HepG2 (cell line): ENCODE measurements around the gene FOSL2. TPM values are rescaled to one million over a fixed set of nuclear protein-coding genes. Genes with fewer than 3 reads are reported as not detected.

Experiments
- ADNP ChIP-seq: sonication (generic); formaldehyde crosslinking; IDR thresholded peaks from 2 replicates; pipeline ENCODE4 v1.4.0; 2020; ENCODE audit warnings: missing genetic modification reagents
- BHLHE40 ChIP-seq: IDR thresholded peaks from 2 replicates; pipeline ENCODE4 v1.6.1; 2011; ENCODE audit warnings: low read length, improper control_type of control experiment
- ESRRA ChIP-seq: sonication (generic); formaldehyde crosslinking; IDR thresholded peaks from 2 replicates; pipeline ENCODE4 v1.5.1; 2020; ENCODE audit warnings: mild to moderate bottlenecking, low read depth, missing genetic modification reagents
- FOXK2 ChIP-seq: fragments of 450-650 bp; IDR thresholded peaks from 2 replicates; pipeline ENCODE4 v1.6.1; 2016
- HDAC2 ChIP-seq: sonication (generic); formaldehyde crosslinking; IDR thresholded peaks from 2 replicates; pipeline ENCODE4 v1.4.0; 2020; ENCODE audit warnings: missing genetic modification reagents
- IRF2 ChIP-seq: IDR thresholded peaks from 2 replicates; pipeline ENCODE4 v1.6.1; 2018; ENCODE audit warnings: missing genetic modification reagents, missing compliant biosample characterization
- NRL ChIP-seq: sonication (generic); formaldehyde crosslinking; IDR thresholded peaks from 2 replicates; pipeline ENCODE4 v1.5.0; 2020; ENCODE audit warnings: missing genetic modification reagents, mild to moderate bottlenecking, moderate library complexity, borderline replicate concordance
- RCOR2 ChIP-seq: IDR thresholded peaks from 2 replicates; pipeline ENCODE4 v1.6.1; 2016; ENCODE audit warnings: missing biosample characterization, missing genetic modification reagents
- RFXANK ChIP-seq: IDR thresholded peaks from 2 replicates; pipeline ENCODE4 v1.6.1; 2016
- STAT5B ChIP-seq: sonication (generic); formaldehyde crosslinking; IDR thresholded peaks from 2 replicates; pipeline ENCODE4 v1.4.0; 2020; ENCODE audit warnings: missing genetic modification reagents
- ZMAT3 ChIP-seq: sonication (generic); formaldehyde crosslinking; conservative IDR thresholded peaks from 2 replicates; pipeline ENCODE4 v1.7.0; 2021; ENCODE audit warnings: missing genetic modification reagents
- ZNF34 ChIP-seq: sonication (generic); formaldehyde crosslinking; IDR thresholded peaks from 2 replicates; pipeline ENCODE4 v1.4.0; 2020; ENCODE audit warnings: mild to moderate bottlenecking, missing genetic modification reagents, borderline replicate concordance
- ZNF354B ChIP-seq: sonication (generic); formaldehyde crosslinking; IDR thresholded peaks from 2 replicates; pipeline ENCODE4 v1.8.0; 2022; ENCODE audit warnings: mild to moderate bottlenecking, missing genetic modification reagents
- ZNF619 ChIP-seq: sonication (generic); formaldehyde crosslinking; IDR thresholded peaks from 2 replicates; pipeline ENCODE4 v1.4.0; 2020; ENCODE audit warnings: mild to moderate bottlenecking, missing genetic modification reagents
- ZNF720 ChIP-seq: sonication (generic); formaldehyde crosslinking; IDR thresholded peaks from 2 replicates; pipeline ENCODE4 v1.4.0; 2020; ENCODE audit warnings: missing genetic modification reagents
- polyA plus RNA-seq, 8 experiments: library from polyadenylated mRNA; depleted of rRNA in 3 of 8; stranded (reverse) in 7 of 8; unstranded in 1 of 8; fragments of >200 nt; fragmentation: Illumina TruSeq in 4 of 8; extraction: Trizol in 4 of 8; gene quantifications; 2 replicates each; pipeline versions ENCODE4 v1.2.1 to v1.2.3, GENCODE V29; 2011 to 2016; ENCODE audit warnings: low read depth in 4 of 8, missing spikeins in 1 of 8, mixed read lengths in 1 of 8; ENCODE audit not compliant: insufficient read depth in 1 of 8
- total RNA-seq, 5 experiments: library from RNA; depleted of rRNA; stranded (reverse); fragments of >200 nt; fragmentation: Illumina TruSeq; extraction: Trizol; gene quantifications; 2 replicates each; pipeline ENCODE4 v1.2.3, GENCODE V29; 2016; ENCODE audit warnings: low read depth in 1 of 5
- TF ChIP-seq, protein P1 (sequence below): sonication (generic); formaldehyde crosslinking; IDR thresholded peaks from 2 replicates; pipeline ENCODE4 v1.8.0; 2022; ENCODE audit warnings: missing genetic modification reagents, low read depth, mild to moderate bottlenecking, borderline replicate concordance
- TF ChIP-seq, protein P2 (sequence below): sonication (generic); formaldehyde crosslinking; conservative IDR thresholded peaks from 2 replicates; pipeline ENCODE4 v1.4.0; 2020; ENCODE audit warnings: missing genetic modification reagents
- TF ChIP-seq, protein P3 (sequence below): sonication (generic); formaldehyde crosslinking; IDR thresholded peaks from 2 replicates; pipeline ENCODE4 v1.4.0; 2020; ENCODE audit warnings: missing genetic modification reagents, borderline replicate concordance
- TF ChIP-seq, protein P4 (sequence below): sonication (generic); formaldehyde crosslinking; IDR thresholded peaks from 2 replicates; pipeline ENCODE4 v1.5.1; 2020; ENCODE audit warnings: missing genetic modification reagents, mild to moderate bottlenecking, borderline replicate concordance
- TF ChIP-seq, protein P5 (sequence below): sonication (generic); formaldehyde crosslinking; IDR thresholded peaks from 2 replicates; pipeline ENCODE4 v1.4.0; 2020; ENCODE audit warnings: missing genetic modification reagents

FOSL2 gene
- total and polyA plus RNA-seq, 2 of the 13 experiments (the other 11 are each of a cell fraction or from before 2014, with no cell fraction given): 3.4 to 18.1 TPM

DNA sequence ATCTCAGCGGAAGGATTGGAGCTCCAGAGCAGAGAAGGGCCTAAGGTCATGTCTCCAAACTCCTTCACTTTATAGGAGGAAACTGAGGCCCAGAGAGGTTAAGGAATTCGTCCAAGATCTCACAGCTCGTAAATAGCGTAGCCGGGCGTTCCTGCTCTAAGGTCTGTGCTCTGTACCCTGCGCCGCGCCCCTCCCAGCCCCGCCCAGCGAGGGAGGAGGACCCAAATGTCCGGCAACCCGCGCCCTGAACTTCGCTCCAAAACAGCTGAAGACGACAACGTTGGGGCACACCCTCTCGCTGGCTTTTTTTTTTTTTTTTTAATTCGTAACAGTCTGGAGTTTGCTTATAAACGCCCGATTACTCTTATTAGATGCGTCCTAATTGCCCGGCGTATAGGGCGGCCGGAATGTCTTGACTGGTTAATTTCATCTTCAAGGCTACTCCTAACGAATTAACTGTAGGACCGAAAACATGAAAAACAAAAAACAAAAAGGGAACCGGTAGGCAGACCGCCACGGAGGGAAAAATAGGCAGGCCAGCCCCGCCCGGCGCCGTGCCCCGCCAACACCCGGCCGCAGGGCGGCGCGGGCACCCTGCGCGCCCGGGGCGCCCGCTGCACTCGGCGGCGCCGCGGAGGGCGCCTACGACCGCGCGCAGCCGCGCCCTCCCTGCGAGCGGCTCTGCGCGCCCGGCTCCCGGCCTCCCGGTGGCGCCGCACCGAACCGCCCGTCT is 928 bp upstream of the FOSL2 start (continued):
- TF ChIP-seq NRL (CRISPR knock-in tag) (no peak), ESRRA (CRISPR knock-in tag) (0 out of 2 replicates have a peak, but pooled peaks have one; percentile 34), HDAC2 (peak; percentile 57; the same call in 1 of the 2 replicates), RCOR2 (CRISPR knock-in tag) (peak; percentile 87; the same call in 1 of the 2 replicates), ZNF34 (CRISPR knock-in tag) (peak; percentile 19; the same call in 1 of the 2 replicates), ADNP (CRISPR knock-in tag) (peak; percentile 29; the same call in 1 of the 2 replicates), ZNF619 (CRISPR knock-in tag) (no peak), ZNF720 (CRISPR knock-in tag) (0 out of 2 replicates have a peak, but pooled peaks have one; percentile 86), IRF2 (CRISPR knock-in tag) (peak; percentile 47; the same call in 1 of the 2 replicates), STAT5B (CRISPR knock-in tag) (no peak), ZMAT3 (CRISPR knock-in tag) (0 out of 2 replicates have a peak, but pooled peaks have one; percentile 18), RFXANK (no peak), FOXK2 (no peak), ZNF354B (CRISPR knock-in tag) (no peak), BHLHE40 (no peak)
- TF ChIP-seq, protein P1, sequence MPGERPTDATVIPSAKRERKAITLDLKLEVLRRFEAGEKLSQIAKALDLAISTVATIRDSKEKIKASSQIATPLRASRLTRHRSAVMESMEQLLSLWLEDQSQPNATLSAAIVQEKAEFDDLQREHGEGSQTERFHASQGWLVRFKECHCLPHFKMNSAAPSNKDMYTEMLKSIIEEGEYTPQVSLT (CRISPR knock-in tag): 0 out of 2 replicates have a peak, but pooled peaks have one; percentile 45
- TF ChIP-seq, protein P2, sequence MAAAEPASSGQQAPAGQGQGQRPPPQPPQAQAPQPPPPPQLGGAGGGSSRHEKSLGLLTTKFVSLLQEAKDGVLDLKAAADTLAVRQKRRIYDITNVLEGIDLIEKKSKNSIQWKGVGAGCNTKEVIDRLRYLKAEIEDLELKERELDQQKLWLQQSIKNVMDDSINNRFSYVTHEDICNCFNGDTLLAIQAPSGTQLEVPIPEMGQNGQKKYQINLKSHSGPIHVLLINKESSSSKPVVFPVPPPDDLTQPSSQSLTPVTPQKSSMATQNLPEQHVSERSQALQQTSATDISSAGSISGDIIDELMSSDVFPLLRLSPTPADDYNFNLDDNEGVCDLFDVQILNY (CRISPR knock-in tag): no peak
- TF ChIP-seq, protein P3, sequence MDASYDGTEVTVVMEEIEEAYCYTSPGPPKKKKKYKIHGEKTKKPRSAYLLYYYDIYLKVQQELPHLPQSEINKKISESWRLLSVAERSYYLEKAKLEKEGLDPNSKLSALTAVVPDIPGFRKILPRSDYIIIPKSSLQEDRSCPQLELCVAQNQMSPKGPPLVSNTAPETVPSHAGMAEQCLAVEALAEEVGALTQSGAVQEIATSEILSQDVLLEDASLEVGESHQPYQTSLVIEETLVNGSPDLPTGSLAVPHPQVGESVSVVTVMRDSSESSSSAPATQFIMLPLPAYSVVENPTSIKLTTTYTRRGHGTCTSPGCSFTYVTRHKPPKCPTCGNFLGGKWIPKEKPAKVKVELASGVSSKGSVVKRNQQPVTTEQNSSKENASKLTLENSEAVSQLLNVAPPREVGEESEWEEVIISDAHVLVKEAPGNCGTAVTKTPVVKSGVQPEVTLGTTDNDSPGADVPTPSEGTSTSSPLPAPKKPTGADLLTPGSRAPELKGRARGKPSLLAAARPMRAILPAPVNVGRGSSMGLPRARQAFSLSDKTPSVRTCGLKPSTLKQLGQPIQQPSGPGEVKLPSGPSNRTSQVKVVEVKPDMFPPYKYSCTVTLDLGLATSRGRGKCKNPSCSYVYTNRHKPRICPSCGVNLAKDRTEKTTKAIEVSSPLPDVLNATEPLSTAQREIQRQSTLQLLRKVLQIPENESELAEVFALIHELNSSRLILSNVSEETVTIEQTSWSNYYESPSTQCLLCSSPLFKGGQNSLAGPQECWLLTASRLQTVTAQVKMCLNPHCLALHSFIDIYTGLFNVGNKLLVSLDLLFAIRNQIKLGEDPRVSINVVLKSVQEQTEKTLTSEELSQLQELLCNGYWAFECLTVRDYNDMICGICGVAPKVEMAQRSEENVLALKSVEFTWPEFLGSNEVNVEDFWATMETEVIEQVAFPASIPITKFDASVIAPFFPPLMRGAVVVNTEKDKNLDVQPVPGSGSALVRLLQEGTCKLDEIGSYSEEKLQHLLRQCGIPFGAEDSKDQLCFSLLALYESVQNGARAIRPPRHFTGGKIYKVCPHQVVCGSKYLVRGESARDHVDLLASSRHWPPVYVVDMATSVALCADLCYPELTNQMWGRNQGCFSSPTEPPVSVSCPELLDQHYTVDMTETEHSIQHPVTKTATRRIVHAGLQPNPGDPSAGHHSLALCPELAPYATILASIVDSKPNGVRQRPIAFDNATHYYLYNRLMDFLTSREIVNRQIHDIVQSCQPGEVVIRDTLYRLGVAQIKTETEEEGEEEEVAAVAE (CRISPR knock-in tag): 0 out of 2 replicates have a peak, but pooled peaks have one; percentile 20
- TF ChIP-seq, protein P4, sequence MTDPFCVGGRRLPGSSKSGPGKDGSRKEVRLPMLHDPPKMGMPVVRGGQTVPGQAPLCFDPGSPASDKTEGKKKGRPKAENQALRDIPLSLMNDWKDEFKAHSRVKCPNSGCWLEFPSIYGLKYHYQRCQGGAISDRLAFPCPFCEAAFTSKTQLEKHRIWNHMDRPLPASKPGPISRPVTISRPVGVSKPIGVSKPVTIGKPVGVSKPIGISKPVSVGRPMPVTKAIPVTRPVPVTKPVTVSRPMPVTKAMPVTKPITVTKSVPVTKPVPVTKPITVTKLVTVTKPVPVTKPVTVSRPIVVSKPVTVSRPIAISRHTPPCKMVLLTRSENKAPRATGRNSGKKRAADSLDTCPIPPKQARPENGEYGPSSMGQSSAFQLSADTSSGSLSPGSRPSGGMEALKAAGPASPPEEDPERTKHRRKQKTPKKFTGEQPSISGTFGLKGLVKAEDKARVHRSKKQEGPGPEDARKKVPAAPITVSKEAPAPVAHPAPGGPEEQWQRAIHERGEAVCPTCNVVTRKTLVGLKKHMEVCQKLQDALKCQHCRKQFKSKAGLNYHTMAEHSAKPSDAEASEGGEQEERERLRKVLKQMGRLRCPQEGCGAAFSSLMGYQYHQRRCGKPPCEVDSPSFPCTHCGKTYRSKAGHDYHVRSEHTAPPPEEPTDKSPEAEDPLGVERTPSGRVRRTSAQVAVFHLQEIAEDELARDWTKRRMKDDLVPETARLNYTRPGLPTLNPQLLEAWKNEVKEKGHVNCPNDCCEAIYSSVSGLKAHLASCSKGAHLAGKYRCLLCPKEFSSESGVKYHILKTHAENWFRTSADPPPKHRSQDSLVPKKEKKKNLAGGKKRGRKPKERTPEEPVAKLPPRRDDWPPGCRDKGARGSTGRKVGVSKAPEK: no peak
- TF ChIP-seq, protein P5, sequence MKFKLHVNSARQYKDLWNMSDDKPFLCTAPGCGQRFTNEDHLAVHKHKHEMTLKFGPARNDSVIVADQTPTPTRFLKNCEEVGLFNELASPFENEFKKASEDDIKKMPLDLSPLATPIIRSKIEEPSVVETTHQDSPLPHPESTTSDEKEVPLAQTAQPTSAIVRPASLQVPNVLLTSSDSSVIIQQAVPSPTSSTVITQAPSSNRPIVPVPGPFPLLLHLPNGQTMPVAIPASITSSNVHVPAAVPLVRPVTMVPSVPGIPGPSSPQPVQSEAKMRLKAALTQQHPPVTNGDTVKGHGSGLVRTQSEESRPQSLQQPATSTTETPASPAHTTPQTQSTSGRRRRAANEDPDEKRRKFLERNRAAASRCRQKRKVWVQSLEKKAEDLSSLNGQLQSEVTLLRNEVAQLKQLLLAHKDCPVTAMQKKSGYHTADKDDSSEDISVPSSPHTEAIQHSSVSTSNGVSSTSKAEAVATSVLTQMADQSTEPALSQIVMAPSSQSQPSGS: no peak
